ENCODE measurements around the gene ACSBG1. TPM values are rescaled to one million over a fixed set of nuclear protein-coding genes. Genes with fewer than 3 reads are reported as not detected.

ACSBG1 gene
- 1.0 TPM for total RNA-seq

DNA sequence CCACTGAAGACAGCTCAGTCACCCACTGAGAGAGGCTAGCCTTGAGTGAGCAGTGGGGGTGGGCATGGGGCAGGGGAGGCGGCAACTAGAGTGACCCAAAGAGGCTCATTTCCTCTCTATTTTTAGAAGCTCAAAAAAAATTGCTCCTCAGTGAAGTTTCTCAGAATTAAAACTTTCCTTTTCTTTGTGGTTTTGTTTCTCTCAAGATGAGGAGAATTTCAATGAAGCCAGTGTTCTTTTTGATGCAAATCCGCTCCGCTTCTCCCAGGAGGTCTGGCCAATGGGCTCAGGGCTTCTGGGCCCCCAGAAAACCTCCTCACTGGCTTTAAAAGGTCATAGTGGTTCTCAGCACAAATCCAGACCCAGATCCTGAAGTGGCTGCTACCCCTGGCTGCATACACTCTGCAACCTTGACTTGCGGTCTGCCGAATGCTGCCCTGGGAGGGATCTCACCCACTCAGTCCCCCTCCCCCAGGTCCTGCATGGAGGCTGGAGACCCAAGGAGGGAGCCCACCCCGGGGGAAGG lies at the start of gene ACSBG1:
Gene ACSBG1 (minus strand): TSS at position 51 of the 526 bp plus-strand sequence. CDS start 64 bp downstream, outside the sequence.

DNA sequence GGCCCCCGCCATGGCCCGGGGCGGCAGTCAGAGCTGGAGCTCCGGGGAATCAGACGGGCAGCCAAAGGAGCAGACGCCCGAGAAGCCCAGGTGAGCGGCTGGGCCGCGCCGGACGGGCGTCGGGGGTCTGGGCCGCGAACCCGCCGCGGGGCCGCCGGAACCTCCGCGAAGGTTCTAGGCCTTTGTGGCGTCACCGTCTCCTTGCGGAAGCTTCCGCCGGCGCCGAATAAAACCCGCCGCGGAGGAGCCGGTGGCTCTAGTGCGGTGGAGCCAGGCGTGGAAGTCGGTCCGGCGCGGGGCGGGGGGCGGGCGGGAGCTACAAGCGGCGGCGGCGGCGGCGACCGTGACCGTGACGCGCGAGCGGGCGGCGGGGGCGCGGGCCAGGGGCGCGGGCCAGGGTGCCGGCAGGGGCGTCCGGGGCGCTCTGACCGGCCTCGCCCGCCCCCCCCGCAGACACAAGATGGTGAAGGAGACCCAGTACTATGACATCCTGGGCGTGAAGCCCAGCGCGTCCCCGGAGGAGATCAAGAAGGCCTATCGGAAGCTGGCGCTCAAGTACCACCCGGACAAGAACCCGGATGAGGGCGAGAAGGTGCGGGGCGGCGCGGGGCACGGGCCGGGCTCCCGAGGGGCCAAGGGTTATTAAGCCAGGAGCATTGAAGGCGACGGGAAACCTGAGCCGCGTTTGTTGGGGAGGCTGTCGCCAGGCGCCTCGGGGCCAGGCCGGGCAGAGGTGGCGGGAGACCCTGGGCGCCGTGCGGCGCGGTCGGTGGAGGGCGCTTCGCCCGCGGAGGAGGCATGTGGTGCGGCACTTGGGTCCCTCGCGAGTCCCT lies 30.2 kb upstream of the ACSBG1 start, which contains the start of gene DNAJA4:
Gene DNAJA4 (plus strand): TSS at position 259 of the 833 bp plus-strand sequence. CDS start 202 bp downstream, at position 461.

GRCh38 chr15:78149068-78149804 lies 85.1 kb downstream of the ACSBG1 start, which contains the start of gene IDH3A:
IDH3A (plus strand) TSS chr15:78149362; CDS start chr15:78149404, 42 bp downstream.

DNA sequence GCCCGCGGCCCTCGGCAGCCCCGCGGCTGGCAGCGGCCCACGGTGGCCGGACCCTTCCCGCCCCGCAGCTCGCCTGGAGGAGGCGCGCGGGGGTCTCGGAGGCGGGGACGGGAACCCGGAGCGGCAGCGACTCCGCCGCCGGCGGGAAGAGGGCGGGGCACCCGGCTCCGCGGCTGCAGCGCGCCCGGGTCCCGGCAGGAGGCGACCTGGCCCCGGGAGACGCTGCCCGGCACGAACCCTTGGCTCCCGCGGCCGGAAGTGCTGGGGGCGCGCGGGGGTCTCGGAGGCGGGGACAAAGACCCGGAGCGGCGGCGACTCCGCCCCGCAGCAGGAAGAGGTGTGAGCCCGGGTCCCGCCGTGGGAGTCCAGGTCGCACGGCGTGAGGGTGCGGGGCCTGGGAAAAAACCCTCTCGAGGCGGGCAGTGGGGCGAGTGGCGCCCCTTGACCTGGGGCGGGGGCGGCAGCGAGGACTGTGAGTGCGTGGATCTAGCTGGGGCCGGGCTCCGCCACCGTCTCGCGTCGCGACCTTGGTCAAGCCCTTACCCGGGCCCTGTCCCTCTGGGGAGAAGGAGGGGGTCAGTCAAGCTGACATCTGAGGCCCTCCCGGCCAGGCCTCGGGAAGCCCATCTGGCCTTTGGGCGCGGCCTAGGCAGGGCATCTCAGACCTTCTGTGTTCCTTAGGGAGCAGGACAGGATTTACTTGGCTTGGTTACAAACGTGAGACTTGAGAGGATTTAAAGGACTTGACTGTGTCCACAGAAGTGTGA lies 102.9 kb downstream of the ACSBG1 start, which contains the start of gene CIB2:
Gene CIB2 (minus strand): TSS at position 151 of the 767 bp plus-strand sequence. CDS start 230 bp downstream, outside the sequence.

Other genes with a start within 250 kb of the ACSBG1 start
- 46.0 TPM for gene TBC1D2B, start 156.9 kb downstream of the ACSBG1 start, total RNA-seq
- gene SH2D7, start 142.0 kb downstream of the ACSBG1 start, total RNA-seq: not detected
- 14.4 TPM for gene CIB2, start 103.1 kb downstream of the ACSBG1 start, total RNA-seq
- 84.8 TPM for gene IDH3A, start 85.2 kb downstream of the ACSBG1 start, total RNA-seq
- 30.6 TPM for gene DNAJA4, start 30.0 kb upstream of the ACSBG1 start, total RNA-seq
- 60.8 TPM for gene SKIC8, start 65.0 kb upstream of the ACSBG1 start, total RNA-seq
- 401 TPM for gene CRABP1, start 105.8 kb upstream of the ACSBG1 start, total RNA-seq
- 85.2 TPM for gene IREB2, start 203.7 kb upstream of the ACSBG1 start, total RNA-seq

All from camera-type eye (tissue), 1 donor.